A549 (cell line): ENCODE measurements around the gene NAV2. TPM values are rescaled to one million over a fixed set of nuclear protein-coding genes. Genes with fewer than 3 reads are reported as not detected.

Experiments used
- ATAC-seq, 2 experiments: fragments of 200-7000 bp in 1 of 2; fragments of >200 bp in 1 of 2; cut with Nextera tagmentation in 1 of 2; cut with Tn5 transposase in 1 of 2; 3 replicates each; pipeline versions ENCODE4 v1.8.0 to v1.9.1; 2018 to 2020; ENCODE audit warnings: mild to moderate bottlenecking in 1 of 2, moderate library complexity in 1 of 2
- CTCF ChIA-PET: fragments of 300-600 bp; sonication (Branson Sonifier 250); formaldehyde crosslinking; extraction: SDS; loops from one replicate; lab custom pipeline; 2021; ENCODE audit warnings: antibody characterized with exemption, inconsistent platforms; lab: Yijun Ruan, JAX
- POLR2A ChIA-PET: fragments of 350-600 bp; formaldehyde crosslinking; extraction: SDS; loops from one replicate; lab custom pipeline; 2021; ENCODE audit warnings: antibody characterized with exemption, inconsistent platforms; lab: Yijun Ruan, JAX
- DNase-seq, 2 experiments: peaks; one replicate each; pipeline versions ENCODE4 v3.0.0 to v3.0.0-alpha.2; 2011 to 2016; ENCODE audit warnings: low read depth in 1 of 2, low spot score in 1 of 2
- FAIRE-seq: peaks from 2 replicates; lab custom pipeline; 2011; peaks lifted over from hg19 to GRCh38; lab: Jason Lieb, UNC
- H3K27ac ChIP-seq, 2 experiments: fragments of >200 bp; sonication (Bioruptor Twin); formaldehyde crosslinking; 3 replicates each; pipeline ENCODE4 v1.5.1; 2016 to 2017
- H3K4me1 ChIP-seq: fragments of >200 bp; sonication (Bioruptor Twin); formaldehyde crosslinking; 3 replicates; pipeline ENCODE4 v1.6.1; 2016
- H3K4me2 ChIP-seq: fragments of >200 bp; sonication (Bioruptor Twin); formaldehyde crosslinking; 3 replicates; pipeline ENCODE4 v1.6.1; 2016
- H3K4me3 ChIP-seq: fragments of >200 bp; sonication (Bioruptor Twin); formaldehyde crosslinking; 3 replicates; pipeline ENCODE4 v1.5.1; 2016
- H3K9me3 ChIP-seq: fragments of >200 bp; sonication (Bioruptor Twin); formaldehyde crosslinking; 3 replicates; pipeline ENCODE4 v1.6.1; 2016
- ATOH8 ChIP-seq: fragments of 250-450 bp; sonication (Bioruptor Pico); IDR thresholded peaks from 2 replicates; pipeline ENCODE4 v1.5.0; 2020; ENCODE audit warnings: low read depth, mild to moderate bottlenecking, moderate library complexity
- BCL3 ChIP-seq: fragments of >200 bp; sonication (Bioruptor Twin); formaldehyde crosslinking; IDR thresholded peaks from 3 replicates; pipeline ENCODE4 v1.6.1; 2016
- CBX2 ChIP-seq: fragments of 200-600 bp; sonication (generic); IDR thresholded peaks from 2 replicates; pipeline ENCODE4 v1.6.1; 2016; ENCODE audit warnings: low read depth, mild to moderate bottlenecking, borderline replicate concordance
- CBX8 ChIP-seq: fragments of 200-600 bp; sonication (generic); IDR thresholded peaks from 2 replicates; pipeline ENCODE4 v1.6.1; 2016
- CEBPB ChIP-seq, 2 experiments: fragments of >200 bp in 1 of 2; sonication (Bioruptor Twin) in 1 of 2; formaldehyde crosslinking in 1 of 2; IDR thresholded peaks; 2 replicates each; pipeline ENCODE4 v1.6.1; 2012 to 2016
- CHD4 ChIP-seq: fragments of 200-600 bp; sonication (generic); IDR thresholded peaks from 2 replicates; pipeline ENCODE4 v1.6.1; 2016; ENCODE audit warnings: antibody characterized with exemption, mild to moderate bottlenecking, borderline replicate concordance
- CTCF ChIP-seq: fragments of >200 bp; sonication (Bioruptor Twin); formaldehyde crosslinking; IDR thresholded peaks from 3 replicates; pipeline ENCODE4 v1.5.1; 2016
- EHF ChIP-seq: fragments of 250-450 bp; sonication (Bioruptor Pico); IDR thresholded peaks from 2 replicates; pipeline ENCODE4 v1.5.0; 2020; ENCODE audit warnings: mild to moderate bottlenecking
- ELK1 ChIP-seq: fragments of 150-350 bp; IDR thresholded peaks from 2 replicates; pipeline ENCODE4 v1.6.1; 2014; ENCODE audit warnings: low read depth, mild to moderate bottlenecking, low read length
- HEYL ChIP-seq: fragments of 250-450 bp; sonication (Bioruptor Pico); IDR thresholded peaks from 2 replicates; pipeline ENCODE4 v1.8.0; 2021; ENCODE audit warnings: mild to moderate bottlenecking, moderate library complexity
- HOXA7 ChIP-seq: fragments of 250-450 bp; sonication (Bioruptor Pico); IDR thresholded peaks from 2 replicates; pipeline ENCODE4 v1.5.0; 2020; ENCODE audit warnings: mild to moderate bottlenecking, moderate library complexity
- HOXB13 ChIP-seq: fragments of 250-450 bp; sonication (Bioruptor Pico); IDR thresholded peaks from 2 replicates; pipeline ENCODE4 v1.5.0; 2020; ENCODE audit warnings: low read depth, mild to moderate bottlenecking, moderate library complexity
- HOXB5 ChIP-seq: fragments of 250-450 bp; sonication (Bioruptor Pico); IDR thresholded peaks from 2 replicates; pipeline ENCODE4 v1.5.0; 2020; ENCODE audit warnings: mild to moderate bottlenecking, moderate library complexity
- JUN ChIP-seq, 2 experiments: fragments of >200 bp; sonication (Bioruptor Twin); formaldehyde crosslinking; IDR thresholded peaks; 2 replicates in 1 of 2; 3 replicates in 1 of 2; pipeline ENCODE4 v1.6.1; 2016 to 2017
- JUNB ChIP-seq: fragments of >200 bp; sonication (Bioruptor Twin); formaldehyde crosslinking; IDR thresholded peaks from 2 replicates; pipeline ENCODE4 v1.6.1; 2016
- KDM1A ChIP-seq: fragments of 200-600 bp; sonication (generic); IDR thresholded peaks from 2 replicates; pipeline ENCODE4 v1.6.1; 2016; ENCODE audit warnings: low read depth, mild to moderate bottlenecking
- KDM5A ChIP-seq: fragments of 200-600 bp; sonication (generic); IDR thresholded peaks from 2 replicates; pipeline ENCODE4 v1.6.1; 2016; ENCODE audit warnings: antibody characterized with exemption, mild to moderate bottlenecking
- MAFK ChIP-seq: fragments of 450-650 bp; IDR thresholded peaks from 2 replicates; pipeline ENCODE4 v1.6.1; 2014; ENCODE audit not compliant: partially characterized antibody
- MAX ChIP-seq: IDR thresholded peaks from 2 replicates; pipeline ENCODE4 v1.6.1; 2012
- NFE2L2 ChIP-seq: fragments of 150-350 bp; conservative IDR thresholded peaks from 2 replicates; pipeline ENCODE4 v1.6.1; 2014; ENCODE audit warnings: low read length
- NPAS2 ChIP-seq: fragments of 250-450 bp; sonication (Bioruptor Pico); IDR thresholded peaks from 2 replicates; pipeline ENCODE4 v1.8.0; 2022; ENCODE audit warnings: mild to moderate bottlenecking, moderate library complexity, borderline replicate concordance
- POLR2A ChIP-seq: IDR thresholded peaks from 2 replicates; pipeline ENCODE4 v1.6.1; 2012; ENCODE audit warnings: mild to moderate bottlenecking, low read length
- RAD21 ChIP-seq, 2 experiments: fragments of >200 bp in 1 of 2; sonication (Bioruptor Twin) in 1 of 2; formaldehyde crosslinking in 1 of 2; IDR thresholded peaks in 1 of 2; conservative IDR thresholded peaks in 1 of 2; 2 replicates in 1 of 2; 3 replicates in 1 of 2; pipeline ENCODE4 v1.6.1; 2012 to 2018; ENCODE audit warnings: inconsistent platforms in 1 of 2
- RARB ChIP-seq: fragments of 250-450 bp; sonication (Bioruptor Pico); IDR thresholded peaks from 2 replicates; pipeline ENCODE4 v1.8.0; 2021; ENCODE audit warnings: mild to moderate bottlenecking, moderate library complexity
- TFCP2L1 ChIP-seq: fragments of 250-450 bp; sonication (Bioruptor Pico); IDR thresholded peaks from 2 replicates; pipeline ENCODE4 v1.5.0; 2021; ENCODE audit warnings: mild to moderate bottlenecking
- TP53 ChIP-seq: fragments of 250-450 bp; sonication (Bioruptor Pico); IDR thresholded peaks from 2 replicates; pipeline ENCODE4 v1.5.0; 2021; ENCODE audit warnings: mild to moderate bottlenecking, moderate library complexity
- USF2 ChIP-seq: fragments of 450-650 bp; IDR thresholded peaks from 2 replicates; pipeline ENCODE4 v1.6.1; 2014; ENCODE audit warnings: antibody characterized with exemption
- ZFP36 ChIP-seq: fragments of 450-650 bp; IDR thresholded peaks from 2 replicates; pipeline ENCODE4 v1.6.1; 2014; ENCODE audit warnings: borderline replicate concordance; ENCODE audit not compliant: partially characterized antibody
- ZSCAN20 ChIP-seq: fragments of 250-450 bp; sonication (Bioruptor Pico); IDR thresholded peaks from 2 replicates; pipeline ENCODE4 v1.8.0; 2022; ENCODE audit warnings: mild to moderate bottlenecking, moderate library complexity
- WGBS: methylation state at CpG from one replicate; pipeline ENCODE4 v1.1.6; 2017; ENCODE audit errors: missing lambda C conversion rate; 5-methylcytosine and 5-hydroxymethylcytosine counted together
- polyA plus RNA-seq, 4 experiments: library from polyadenylated mRNA; depleted of rRNA in 3 of 4; stranded (reverse); fragments of >200 nt; fragmentation: RNase III in 1 of 4; extraction: RNeasy Plus Mini Kit Qiagen cat#74134 plus additional on column Dnase treatment in 1 of 4; gene quantifications; 2 replicates in 3 of 4; 3 replicates in 1 of 4; pipeline ENCODE4 v1.2.3, GENCODE V29; 2011 to 2017

The NAV2 gene
- polyA plus RNA-seq, 2 of the 4 experiments (the other 2 are of a cell fraction): 4.9 to 19.8 TPM

GRCh38 chr11:19770277-19770676 is 57.6 kb downstream of the NAV2 start:
- FAIRE-seq (no peak), ATAC-seq (no peak), DNase-seq (no peak)
- Histone ChIP-seq H3K4me1 (no peaks in the 10 kb centered on the region), H3K4me3 (no peak overlapping the region), H3K9me3 (no peaks in the 10 kb centered on the region), H3K27ac (no peak overlapping the region), H3K4me2 (no peak overlapping the region)
- TF ChIP-seq CEBPB (IDR thresholded peaks at IDR 0.05): no peak
- TF ChIP-seq JUN (IDR thresholded peaks at IDR 0.05): no peak
- TF ChIP-seq JUNB: no peak
- no peak for TF ChIP-seq HOXA7
- no peak for TF ChIP-seq NFE2L2
- no peak for TF ChIP-seq POLR2A
- TF ChIP-seq CBX2: no peak
- TF ChIP-seq RARB (CRISPR knock-in tag): no peak
- no peak for TF ChIP-seq ZFP36
- TF ChIP-seq KDM1A: no peak
- no peak for TF ChIP-seq HOXB5 (CRISPR knock-in tag)
- TF ChIP-seq BCL3: no peak
- no peak for TF ChIP-seq NPAS2 (CRISPR knock-in tag)
- TF ChIP-seq CTCF: no peak
- no peak for TF ChIP-seq HEYL (CRISPR knock-in tag)
- ChIA-PET POLR2A (no interaction called here), CTCF (no interaction called here)
- 60% methylated on average over 2 of the region's 2 CpGs for WGBS

- DNase-seq: no peak
- no peak overlapping the region for H3K4me2 ChIP-seq
- H3K27ac ChIP-seq: no peak overlapping the region
- TF ChIP-seq TP53 (CRISPR knock-in tag) (no peak), EHF (CRISPR knock-in tag) (no peak), RAD21 (conservative IDR thresholded peaks at IDR 0.05 in 1 of 2, IDR thresholded peaks at IDR 0.05 in 1 of 2) (no peak), HOXB13 (CRISPR knock-in tag) (no peak), CHD4 (no peak), USF2 (no peak), ZSCAN20 (CRISPR knock-in tag) (no peak), ATOH8 (CRISPR knock-in tag) (no peak), KDM5A (no peak), ELK1 (no peak), TFCP2L1 (no peak), MAFK (no peak), MAX (no peak), CBX8 (no peak)
- TF ChIP-seq, all 56 proteins: peak for 0
- CTCF ChIA-PET: interaction anchor here (1.8 kb wide), 1 partner anchor 132 kb away, joined by 9 read pairs; no protein-coding TSS in a partner anchor
- peaks cover 1% of the 10 kb centered on the region; the same call in 1 of the 3 replicates for H3K4me1 ChIP-seq
- no peak for FAIRE-seq
- WGBS: 88% methylated on average over 4 of the region's 4 CpGs
- no peak overlapping the region for H3K4me3 ChIP-seq
- H3K9me3 ChIP-seq: no peaks in the 10 kb centered on the region
- POLR2A ChIA-PET: no interaction called here
- no peak for ATAC-seq
Measured at GRCh38 chr11:19771463-19771862, 58.8 kb downstream of the NAV2 start.
